ENCODE data around the gene CUX1.
"Not testable (repeated sequence)": the region's sequence is repeated elsewhere in the genome, so short reads cannot be mapped to it uniquely, and the experiment has no call there.

Gene CUX1

DNA sequence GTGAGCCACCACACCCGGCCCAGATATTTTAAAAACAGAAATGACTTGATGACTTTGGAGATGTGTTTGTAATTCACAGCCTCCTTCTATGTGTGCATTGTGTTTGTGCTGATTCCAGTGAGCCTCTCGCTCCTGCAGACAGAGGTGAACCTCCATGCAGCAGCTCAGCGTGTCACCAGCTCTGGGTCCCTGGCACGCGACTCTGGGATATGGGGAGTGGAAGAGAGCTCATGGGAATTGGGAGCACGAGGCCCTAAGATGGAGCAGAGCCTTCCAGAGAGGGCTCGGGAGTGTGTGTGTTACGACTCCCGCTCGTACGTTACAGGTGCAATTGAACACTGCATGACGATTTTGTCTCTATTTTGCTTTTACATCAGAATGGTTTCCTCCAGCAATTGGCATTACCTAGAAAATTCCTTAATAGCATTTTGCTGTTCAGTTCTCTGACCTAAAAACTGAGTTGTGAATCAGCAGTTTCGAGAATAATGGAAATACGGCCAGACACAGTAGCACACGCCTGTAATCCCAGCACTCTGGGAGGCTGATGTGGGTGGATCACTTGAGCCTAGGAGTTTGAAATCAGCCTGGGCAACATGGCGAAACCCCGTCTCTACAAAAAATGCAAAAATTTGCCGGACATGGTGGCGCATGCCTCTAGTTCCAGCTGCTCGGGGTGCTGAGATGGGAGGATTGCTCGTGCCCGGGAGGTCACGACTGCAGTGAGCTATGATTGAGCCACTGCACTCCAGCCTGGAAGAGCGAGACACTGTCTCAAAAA lies 204.6 kb downstream of the CUX1 start:
- no peak for DNase-seq

DNA sequence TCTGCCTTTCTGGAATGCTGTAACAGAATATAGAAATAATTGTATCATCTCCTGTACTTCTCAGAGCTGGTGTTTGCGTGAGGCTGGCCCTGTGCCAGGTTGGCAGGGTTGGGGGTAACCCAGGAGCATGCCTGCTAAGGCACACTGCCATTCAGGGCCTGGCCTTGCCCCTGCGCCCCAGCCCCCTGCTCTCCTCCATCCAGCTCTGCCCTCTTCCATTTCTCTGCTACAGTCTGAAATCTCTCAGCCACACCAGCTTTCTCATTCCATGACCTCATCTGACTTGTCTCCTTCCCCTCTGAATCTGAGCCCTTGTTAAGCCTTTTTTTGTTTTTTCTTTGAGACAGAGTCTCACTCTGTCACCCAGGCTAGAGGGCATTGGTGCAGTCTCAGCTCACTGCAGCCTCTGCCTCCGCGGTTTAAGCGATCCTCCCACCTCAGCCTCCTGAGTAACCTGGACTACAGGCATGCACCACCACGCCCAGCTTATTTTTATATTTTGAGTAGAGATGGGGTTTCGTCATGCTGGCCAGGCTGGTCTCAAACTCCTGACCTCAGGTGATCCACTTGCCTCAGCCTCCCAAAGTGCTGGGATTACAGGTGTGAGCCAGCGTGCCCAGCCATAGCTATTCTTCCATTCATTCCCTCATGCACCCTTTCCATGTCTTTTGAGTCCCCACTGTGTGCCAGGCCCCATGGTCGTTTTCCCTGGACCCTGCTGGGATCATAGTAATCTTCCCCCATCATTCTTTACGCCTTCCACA lies 206.8 kb downstream of the CUX1 start:
- no peak for DNase-seq

- no peak for DNase-seq
Observed at GRCh38 chr7:102024769-102025391, 207.5 kb downstream of the CUX1 start.

DNA sequence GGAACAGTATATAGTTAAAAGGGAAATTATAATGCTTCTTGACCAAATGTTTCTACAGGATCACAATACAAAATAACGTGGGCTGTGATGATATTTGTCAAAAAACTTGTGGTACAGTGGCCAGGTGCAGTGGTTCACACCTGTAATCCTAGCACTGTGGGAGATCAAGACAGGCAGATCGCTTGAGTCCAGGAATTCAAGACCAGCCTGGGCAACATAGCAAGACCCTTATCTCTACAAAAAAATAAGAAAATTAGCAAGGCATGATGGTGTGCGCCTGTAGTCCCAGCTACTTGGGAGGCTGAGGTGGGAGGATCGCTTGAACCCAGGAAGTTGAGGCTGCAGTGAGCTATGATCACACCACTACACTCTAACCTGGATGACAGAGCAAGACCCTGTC lies 208.4 kb downstream of the CUX1 start:
- not testable (repeated sequence) for DNase-seq

DNA sequence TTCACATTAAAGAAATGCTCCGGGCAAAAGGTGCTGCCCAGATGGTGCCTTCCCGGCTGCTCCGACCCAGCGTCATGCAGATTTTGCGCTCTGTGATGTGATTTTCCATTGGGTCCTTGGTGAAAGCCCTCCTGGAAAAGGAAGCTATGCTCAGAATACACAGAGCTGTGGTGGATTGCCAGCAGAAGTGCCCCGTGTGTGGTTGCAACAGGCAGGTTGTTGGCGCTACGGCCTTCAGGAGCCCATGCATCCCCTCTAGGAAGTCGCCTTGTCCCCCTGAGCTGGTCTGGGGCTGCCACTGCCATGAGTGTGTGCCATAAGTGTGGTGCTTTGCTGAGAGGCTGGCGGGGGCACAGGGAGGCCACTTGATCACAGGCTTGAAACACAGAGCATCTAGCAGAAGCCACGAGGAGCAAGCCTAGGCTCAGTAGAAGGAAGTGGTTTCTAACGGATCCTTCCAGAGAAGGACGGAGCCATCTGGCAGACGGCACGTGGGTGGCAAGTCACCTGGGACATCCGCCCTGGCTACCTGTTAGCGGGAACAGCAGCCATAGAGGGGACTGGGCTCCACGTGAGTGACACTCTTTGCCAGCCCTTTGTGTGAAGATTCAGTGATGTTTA lies 210.9 kb downstream of the CUX1 start:
- DNase-seq = no peak

DNA sequence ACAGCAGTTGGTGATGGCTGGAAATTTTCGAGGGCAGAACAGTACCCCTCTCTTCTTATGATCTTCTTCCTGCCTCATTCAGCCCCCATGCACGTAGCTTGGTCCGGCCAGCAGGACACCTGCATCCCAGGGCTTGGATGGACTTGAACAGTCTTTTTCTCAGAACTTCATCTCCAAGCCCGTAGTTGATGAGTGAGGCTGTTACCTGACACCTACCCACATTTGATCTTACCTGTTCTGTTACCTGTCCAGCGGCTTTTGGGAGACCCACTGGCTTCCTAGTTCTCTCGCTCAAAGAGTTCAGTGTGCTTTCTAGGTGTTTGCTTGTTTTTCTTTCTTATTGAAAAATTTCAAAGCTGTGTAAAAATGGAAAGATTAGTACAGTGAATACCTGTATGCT lies 212.2 kb downstream of the CUX1 start:
- no peak for DNase-seq

DNA sequence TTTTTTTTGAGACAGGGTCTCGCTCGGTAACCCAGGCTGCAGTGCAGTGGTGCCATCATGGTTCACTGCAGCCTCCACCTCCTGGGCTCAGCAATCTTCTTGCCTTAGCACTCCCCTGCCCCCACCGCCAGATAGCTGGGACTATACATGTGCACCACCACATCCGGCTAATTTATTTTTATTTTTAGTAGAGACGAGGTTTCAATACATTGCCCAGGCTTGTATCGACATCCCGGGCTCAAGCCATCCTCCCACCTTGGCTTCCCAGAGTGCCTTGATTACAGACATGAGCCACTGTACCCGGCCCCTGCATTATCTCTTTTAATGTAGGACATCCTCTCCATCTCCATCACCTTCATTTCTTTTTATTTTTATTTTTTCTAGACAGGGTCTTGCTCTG lies 213.3 kb downstream of the CUX1 start:
- no peak for DNase-seq

GRCh38 chr7:102036958-102037357 lies 219.5 kb downstream of the CUX1 start:
- no peak for DNase-seq

DNA sequence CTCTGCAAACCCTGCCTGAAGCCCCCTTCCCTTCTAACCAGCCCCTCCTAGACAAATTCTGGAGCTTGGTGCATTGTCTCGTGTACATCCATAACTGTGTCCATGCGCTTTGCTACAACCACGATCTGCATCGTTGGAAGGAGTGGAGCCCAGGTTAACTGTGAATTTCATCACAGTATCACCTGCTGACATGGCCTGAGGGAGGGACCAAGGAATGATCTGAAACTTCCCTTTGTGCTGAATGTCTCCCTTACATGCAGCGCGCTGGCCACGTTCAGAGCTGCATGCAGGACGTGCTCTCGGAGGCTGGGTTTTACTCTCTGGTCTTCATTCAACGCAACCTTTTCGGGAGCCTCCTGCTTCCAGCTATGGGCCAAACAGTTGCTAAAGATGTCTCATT lies 222.3 kb downstream of the CUX1 start:
- DNase-seq = no peak

- DNase-seq = no peak
Observed at GRCh38 chr7:102040569-102040968, 223.1 kb downstream of the CUX1 start.

GRCh38 chr7:102042016-102042656 lies 224.7 kb downstream of the CUX1 start:
- DNase-seq = no peak

DNA sequence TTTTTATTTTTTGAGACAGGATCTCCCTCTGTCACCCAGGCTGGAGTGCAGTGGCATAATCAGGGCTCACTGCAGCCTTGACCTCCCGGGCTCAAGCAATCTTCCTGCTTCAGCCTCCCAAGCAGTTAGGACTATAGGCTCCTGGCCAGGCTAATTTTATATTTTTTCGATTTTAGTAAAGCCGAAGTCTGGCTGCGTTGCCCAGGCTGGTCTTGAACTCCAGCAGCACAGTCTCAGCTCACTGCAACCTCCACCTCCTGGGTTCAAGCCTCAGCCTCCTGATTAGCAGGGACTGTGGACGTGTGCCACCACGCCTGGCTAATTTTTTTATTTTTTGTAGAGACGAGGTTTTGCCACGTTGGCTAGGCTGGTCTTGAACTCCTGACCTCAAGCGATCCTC lies 225.4 kb downstream of the CUX1 start:
- DNase-seq = not testable (repeated sequence)

DNA sequence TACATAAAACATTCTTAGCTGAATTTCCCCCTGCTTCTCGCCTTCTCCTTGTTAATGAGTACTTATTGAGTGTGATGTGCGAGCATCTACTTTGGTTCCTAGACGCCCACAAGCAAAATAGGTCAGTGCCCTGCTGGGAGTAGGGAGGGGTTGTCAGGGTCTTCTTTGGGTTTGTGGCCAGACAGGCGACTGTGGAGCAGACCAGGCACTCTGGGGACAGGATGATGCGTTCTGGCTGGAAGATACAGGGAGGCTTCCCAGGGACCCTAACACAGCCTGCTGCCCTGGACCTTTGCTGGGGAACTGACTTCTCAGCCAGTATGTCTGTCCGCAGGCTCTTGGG lies 227.2 kb downstream of the CUX1 start:
- no peak for DNase-seq

DNA sequence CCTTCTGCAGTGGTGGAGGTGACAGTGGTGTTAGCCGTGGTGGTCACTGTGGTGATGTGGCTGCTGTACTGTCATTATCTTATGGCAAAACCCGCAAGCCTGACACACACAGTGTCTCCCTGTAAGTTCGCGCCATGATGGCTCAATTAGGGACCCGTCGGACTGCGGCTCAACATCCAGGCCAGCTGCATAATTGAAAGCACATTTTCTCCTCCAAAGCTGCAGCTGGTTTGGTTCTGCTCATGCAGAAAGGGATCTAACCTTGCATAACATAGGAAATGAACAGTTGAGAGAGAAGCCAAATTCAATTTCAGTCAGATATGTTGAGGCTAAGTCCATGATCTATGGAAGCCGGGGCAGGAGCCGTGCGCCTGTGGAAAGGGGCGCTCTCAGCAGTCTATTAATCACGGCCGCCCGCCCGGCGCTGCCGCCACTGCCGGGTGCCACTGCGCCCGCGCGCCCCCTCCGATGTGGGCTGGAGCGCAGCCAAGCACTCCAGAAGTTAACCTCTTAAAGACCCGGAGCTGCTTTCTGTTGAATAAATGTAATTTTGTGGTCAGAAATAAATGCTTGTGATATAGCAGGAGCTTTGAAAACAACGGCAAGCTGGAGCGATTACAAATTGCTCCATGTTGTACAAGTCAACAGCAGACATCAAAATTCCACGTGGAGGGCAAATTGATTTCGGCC lies 227.7 kb downstream of the CUX1 start:
- no peak for DNase-seq

- no peak for DNase-seq
Observed at GRCh38 chr7:102045681-102046372, 228.4 kb downstream of the CUX1 start.

- DNase-seq = no peak
Observed at GRCh38 chr7:102046373-102047117, 229.1 kb downstream of the CUX1 start.

DNA sequence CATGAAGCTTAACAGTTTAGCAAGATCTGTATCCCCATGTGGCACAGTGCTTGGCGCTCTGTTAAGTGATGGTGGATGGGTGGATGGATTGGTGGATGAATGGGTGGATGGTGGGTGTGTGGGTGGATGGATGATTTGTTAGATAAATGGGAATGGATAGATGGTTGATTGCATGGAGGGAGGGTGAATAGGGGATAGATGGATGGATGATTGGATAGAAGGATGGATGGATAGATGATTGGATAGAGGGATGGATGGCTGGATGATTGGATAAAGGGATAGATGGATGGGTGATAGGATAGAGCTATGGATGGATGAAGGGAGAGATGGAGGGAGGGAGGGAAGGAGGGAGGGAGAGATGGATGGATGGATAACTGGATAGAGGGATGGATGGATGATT lies 229.7 kb downstream of the CUX1 start:
- DNase-seq = no peak

GRCh38 chr7:102049765-102050164 lies 232.3 kb downstream of the CUX1 start:
- DNase-seq = no peak

- no peak for DNase-seq
Observed at GRCh38 chr7:102050864-102051460, 233.5 kb downstream of the CUX1 start.

GRCh38 chr7:102051736-102052135 lies 234.3 kb downstream of the CUX1 start:
- not testable (repeated sequence) for DNase-seq

GRCh38 chr7:102054158-102054557 lies 236.7 kb downstream of the CUX1 start:
- DNase-seq = no peak
